Measurements from ENCODE around the gene SLC9A7.

DNA sequence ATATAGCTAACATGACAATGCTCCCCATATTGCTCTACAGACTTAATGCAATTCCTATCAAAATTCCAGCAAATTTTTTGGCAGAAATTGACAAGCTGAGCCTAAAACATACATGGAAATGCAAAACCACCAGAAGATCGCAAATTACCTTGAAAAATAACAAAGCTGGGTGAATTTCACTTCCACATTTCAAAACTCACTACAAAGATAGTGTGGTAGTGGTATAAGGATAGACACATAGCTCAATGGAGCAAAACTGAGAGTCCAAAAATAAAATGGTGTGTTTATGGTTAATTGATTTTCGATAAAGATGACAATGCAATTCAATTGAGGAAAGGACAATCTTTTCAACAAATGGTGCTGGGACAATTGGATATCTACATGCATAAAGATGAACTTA, 65.8 kb downstream of the SLC9A7 start:
- TF ChIP-seq, protein P1, sequence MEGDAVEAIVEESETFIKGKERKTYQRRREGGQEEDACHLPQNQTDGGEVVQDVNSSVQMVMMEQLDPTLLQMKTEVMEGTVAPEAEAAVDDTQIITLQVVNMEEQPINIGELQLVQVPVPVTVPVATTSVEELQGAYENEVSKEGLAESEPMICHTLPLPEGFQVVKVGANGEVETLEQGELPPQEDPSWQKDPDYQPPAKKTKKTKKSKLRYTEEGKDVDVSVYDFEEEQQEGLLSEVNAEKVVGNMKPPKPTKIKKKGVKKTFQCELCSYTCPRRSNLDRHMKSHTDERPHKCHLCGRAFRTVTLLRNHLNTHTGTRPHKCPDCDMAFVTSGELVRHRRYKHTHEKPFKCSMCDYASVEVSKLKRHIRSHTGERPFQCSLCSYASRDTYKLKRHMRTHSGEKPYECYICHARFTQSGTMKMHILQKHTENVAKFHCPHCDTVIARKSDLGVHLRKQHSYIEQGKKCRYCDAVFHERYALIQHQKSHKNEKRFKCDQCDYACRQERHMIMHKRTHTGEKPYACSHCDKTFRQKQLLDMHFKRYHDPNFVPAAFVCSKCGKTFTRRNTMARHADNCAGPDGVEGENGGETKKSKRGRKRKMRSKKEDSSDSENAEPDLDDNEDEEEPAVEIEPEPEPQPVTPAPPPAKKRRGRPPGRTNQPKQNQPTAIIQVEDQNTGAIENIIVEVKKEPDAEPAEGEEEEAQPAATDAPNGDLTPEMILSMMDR (IDR thresholded peaks at IDR 0.05), result no peak
- no peak for TF ChIP-seq POLR2A (IDR thresholded peaks at IDR 0.05; ENCODE audit: low read depth)
